PC-9 (cell line): ENCODE results near the gene ANKRD6. TPM values are rescaled to one million over a fixed set of nuclear protein-coding genes. Genes with fewer than 3 reads are reported as not detected.
A peak's percentile ranks its signal among the peaks of the same experiment; 100 is the strongest.

Experiments
- BruUV-seq: library from RNA; stranded (reverse); fragments of 400-500 nt; replicated peaks from 2 replicates; lab custom pipeline; 2021; lab: Mats Ljungman, UMichigan
- CTCF ChIA-PET: fragments of 300-600 bp; sonication (Branson Sonifier 250); formaldehyde crosslinking; loops from one replicate; lab custom pipeline; 2022; ENCODE audit warnings: antibody characterized with exemption; lab: Charles Lee
- POLR2A ChIA-PET: fragments of 300-600 bp; sonication (Branson Sonifier 250); formaldehyde crosslinking; loops from one replicate; lab custom pipeline; 2022; ENCODE audit warnings: antibody characterized with exemption; ENCODE audit not compliant: unreplicated experiment; lab: Charles Lee
- DNase-seq, 2 experiments: peaks; one replicate each; pipeline versions ENCODE4 v3.0.0 to v3.0.0-alpha.2; 2015 to 2022; ENCODE audit warnings: mixed read lengths in 1 of 2
- H2AFZ ChIP-seq: fragments of 200-600 bp; sonication (generic); 2 replicates; pipeline ENCODE4 v1.8.1; 2017; ENCODE audit warnings: antibody characterized with exemption
- H3F3A ChIP-seq: fragments of 200-600 bp; sonication (generic); 2 replicates; pipeline ENCODE4 v1.8.1; 2017; ENCODE audit warnings: antibody characterized with exemption, mild to moderate bottlenecking, low read depth; ENCODE audit not compliant: insufficient read depth
- H3K27ac ChIP-seq: fragments of 200-600 bp; sonication (generic); 2 replicates; pipeline ENCODE4 v1.6.1; 2016; ENCODE audit warnings: mixed run types
- H3K27me3 ChIP-seq: fragments of 200-600 bp; sonication (generic); 2 replicates; pipeline ENCODE4 v1.6.1; 2016; ENCODE audit warnings: low read depth, mixed run types; ENCODE audit not compliant: insufficient read depth
- H3K36me3 ChIP-seq: fragments of 200-600 bp; sonication (generic); 2 replicates; pipeline ENCODE4 v1.6.1; 2016; ENCODE audit warnings: low read depth, mixed run types
- H3K4me1 ChIP-seq: fragments of 200-600 bp; sonication (generic); replicated peaks from 2 replicates; pipeline ENCODE4 v1.6.1; 2016; ENCODE audit warnings: mixed run types; ENCODE audit not compliant: insufficient read depth
- H3K4me2 ChIP-seq: fragments of 200-600 bp; sonication (generic); 2 replicates; pipeline ENCODE4 v1.6.1; 2017; ENCODE audit warnings: mixed run types
- H3K4me3 ChIP-seq: fragments of 200-600 bp; sonication (generic); 2 replicates; pipeline ENCODE4 v1.6.1; 2016; ENCODE audit warnings: mixed run types
- H3K79me2 ChIP-seq: fragments of 200-600 bp; sonication (generic); 2 replicates; pipeline ENCODE4 v1.6.1; 2017; ENCODE audit warnings: low read depth, mixed run types
- H3K9me2 ChIP-seq: fragments of 200-600 bp; sonication (generic); 2 replicates; pipeline ENCODE4 v1.8.1; 2017; ENCODE audit warnings: mild to moderate bottlenecking; ENCODE audit not compliant: insufficient read depth
- H3K9me3 ChIP-seq: fragments of 200-600 bp; sonication (generic); 2 replicates; pipeline ENCODE4 v1.8.1; 2016; ENCODE audit warnings: low read depth; ENCODE audit not compliant: insufficient read depth
- H4K20me1 ChIP-seq: fragments of 200-600 bp; sonication (generic); 2 replicates; pipeline ENCODE4 v1.8.1; 2017; ENCODE audit not compliant: insufficient read depth
- EZH2 ChIP-seq: fragments of 200-600 bp; sonication (generic); IDR thresholded peaks from 2 replicates; pipeline ENCODE4 v1.8.0; 2017; ENCODE audit warnings: antibody characterized with exemption, low read depth
- intact Hi-C: fragments of 100-400 bp; cut with micrococcal nuclease; formaldehyde crosslinking; loops from one replicate; pipeline ENCODE4 v1.10.0; 2022; ENCODE audit not compliant: unreplicated experiment
- total RNA-seq: library from RNA; stranded (reverse); gene quantifications from 2 replicates; pipeline ENCODE4 v1.2.3, GENCODE V29; 2021
- TF ChIP-seq, protein P1 (sequence below): fragments of 200-600 bp; sonication (generic); conservative IDR thresholded peaks from 2 replicates; pipeline ENCODE4 v1.6.1; 2017; ENCODE audit warnings: mixed run types, antibody characterized with exemption, mild to moderate bottlenecking, moderate library complexity

ANKRD6 gene
- total RNA-seq, 1 experiment from 2014 or later, result 1.8 TPM

DNA sequence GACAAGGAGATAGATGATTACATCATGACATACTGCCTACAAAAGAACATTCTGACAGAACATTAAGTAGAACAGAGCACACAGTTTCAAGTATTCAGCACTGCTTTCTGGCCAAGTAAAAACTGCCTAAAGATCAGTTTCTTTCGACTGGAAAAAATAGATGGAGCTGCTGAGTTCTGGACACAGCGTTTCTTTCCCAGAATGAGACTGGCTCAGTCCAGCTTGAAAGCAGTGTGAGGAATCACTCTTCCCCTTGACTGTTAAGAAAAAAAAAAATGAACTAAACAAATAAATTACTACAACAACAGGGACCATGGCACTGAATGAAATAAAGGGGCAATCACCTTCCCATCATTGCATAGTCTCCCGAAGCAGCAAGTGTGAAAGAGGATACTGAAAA, 210.0 kb downstream of the ANKRD6 start:
- H3F3A ChIP-seq, result peaks cover 2% of the 10 kb centered on the region; the same call in 1 of the 2 replicates
- H3K79me2 ChIP-seq, result peaks cover 12% of the 10 kb centered on the region
- H3K4me2 ChIP-seq, result no peak overlapping the region
- no peaks in the 10 kb centered on the region for H3K36me3 ChIP-seq
- DNase-seq, result no peak
- no peak overlapping the region for H3K4me3 ChIP-seq
- no peak overlapping the region for H3K27ac ChIP-seq
- POLR2A ChIA-PET, result no interaction called here
- CTCF ChIA-PET, result no interaction called here
- no peaks in the 10 kb centered on the region for H3K9me2 ChIP-seq
- H2AFZ ChIP-seq, result no peak overlapping the region
- H3K9me3 ChIP-seq, result no peaks in the 10 kb centered on the region
- H3K4me1 ChIP-seq, result peaks cover 14% of the 10 kb centered on the region
- intact Hi-C loops, result no loop called here
- H3K27me3 ChIP-seq, result no peaks in the 10 kb centered on the region
- H4K20me1 ChIP-seq, result no peaks in the 10 kb centered on the region
- TF ChIP-seq, protein P1, sequence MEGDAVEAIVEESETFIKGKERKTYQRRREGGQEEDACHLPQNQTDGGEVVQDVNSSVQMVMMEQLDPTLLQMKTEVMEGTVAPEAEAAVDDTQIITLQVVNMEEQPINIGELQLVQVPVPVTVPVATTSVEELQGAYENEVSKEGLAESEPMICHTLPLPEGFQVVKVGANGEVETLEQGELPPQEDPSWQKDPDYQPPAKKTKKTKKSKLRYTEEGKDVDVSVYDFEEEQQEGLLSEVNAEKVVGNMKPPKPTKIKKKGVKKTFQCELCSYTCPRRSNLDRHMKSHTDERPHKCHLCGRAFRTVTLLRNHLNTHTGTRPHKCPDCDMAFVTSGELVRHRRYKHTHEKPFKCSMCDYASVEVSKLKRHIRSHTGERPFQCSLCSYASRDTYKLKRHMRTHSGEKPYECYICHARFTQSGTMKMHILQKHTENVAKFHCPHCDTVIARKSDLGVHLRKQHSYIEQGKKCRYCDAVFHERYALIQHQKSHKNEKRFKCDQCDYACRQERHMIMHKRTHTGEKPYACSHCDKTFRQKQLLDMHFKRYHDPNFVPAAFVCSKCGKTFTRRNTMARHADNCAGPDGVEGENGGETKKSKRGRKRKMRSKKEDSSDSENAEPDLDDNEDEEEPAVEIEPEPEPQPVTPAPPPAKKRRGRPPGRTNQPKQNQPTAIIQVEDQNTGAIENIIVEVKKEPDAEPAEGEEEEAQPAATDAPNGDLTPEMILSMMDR, result no peak
- no peak for TF ChIP-seq EZH2
- BruUV-seq, result no TSS peak

DNA sequence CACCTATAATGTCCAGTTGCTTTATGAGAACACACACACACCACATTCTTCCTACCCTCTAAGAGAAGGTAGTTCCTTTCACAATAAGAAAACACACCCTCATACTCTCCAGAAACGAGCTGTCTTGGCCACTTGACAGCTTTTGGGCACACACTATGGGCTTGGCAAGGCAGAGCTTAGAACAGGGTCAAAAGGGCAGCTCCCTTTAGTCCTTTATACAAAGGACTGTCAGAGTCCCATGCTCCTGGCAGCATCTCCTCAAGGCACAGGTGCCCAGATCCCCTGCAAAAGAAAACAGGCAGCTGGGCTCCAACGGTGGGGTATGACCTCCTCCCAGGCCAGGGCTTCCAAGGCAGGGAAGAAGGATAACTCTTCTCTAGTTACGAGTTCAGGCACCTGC, 210.5 kb downstream of the ANKRD6 start:
- H3K9me2 ChIP-seq, result no peaks in the 10 kb centered on the region
- POLR2A ChIA-PET, result no interaction called here

DNA sequence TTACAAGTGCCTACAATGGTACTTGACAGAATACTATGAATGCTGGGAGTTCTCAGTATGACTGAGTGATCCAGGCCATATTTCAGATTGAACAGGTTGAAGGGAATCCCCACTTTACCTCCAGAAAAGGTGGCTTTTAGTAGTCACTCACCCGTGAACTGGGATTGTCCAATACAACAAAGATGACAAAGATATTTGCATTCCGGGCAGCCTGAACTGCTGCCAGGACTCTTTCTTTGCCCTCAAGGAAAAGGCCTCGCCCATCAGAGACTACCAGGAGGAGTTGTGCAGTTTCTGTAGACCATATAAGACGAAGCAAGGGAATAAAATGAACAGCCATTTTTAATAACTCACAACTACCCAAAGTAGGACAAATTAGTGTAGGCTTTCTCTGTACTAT, 211.9 kb downstream of the ANKRD6 start:
- CTCF ChIA-PET, result no interaction called here
- intact Hi-C loops, result no loop called here
- Histone ChIP-seq H3K36me3 (no peaks in the 10 kb centered on the region), H3K4me3 (no peak overlapping the region), H3K4me2 (no peak overlapping the region), H3K79me2 (no peaks in the 10 kb centered on the region), H4K20me1 (no peaks in the 10 kb centered on the region), H3K27me3 (no peaks in the 10 kb centered on the region), H3K4me1 (peaks cover 13% of the 10 kb centered on the region), H3F3A (no peaks in the 10 kb centered on the region), H3K27ac (0 out of 2 replicates have a peak overlapping the region, but pooled peaks have one; percentile 17), H2AFZ (no peak overlapping the region), H3K9me3 (no peaks in the 10 kb centered on the region), H3K9me2 (no peaks in the 10 kb centered on the region)
- peak; percentile 58 to 61 for DNase-seq
- TF ChIP-seq EZH2, result no peak
- TF ChIP-seq, protein P1, result no peak
- no TSS peak for BruUV-seq
- POLR2A ChIA-PET, result no interaction called here

More for the DNA sequence above, 210.5 kb downstream of the ANKRD6 start:
- peaks cover 10% of the 10 kb centered on the region; the same call in 1 of the 2 replicates for H3K79me2 ChIP-seq
- H3K36me3 ChIP-seq, result no peaks in the 10 kb centered on the region
- no peaks in the 10 kb centered on the region for H3F3A ChIP-seq
- no peak for DNase-seq
- TF ChIP-seq, protein P1, result no peak
- TF ChIP-seq EZH2, result no peak
- no peaks in the 10 kb centered on the region for H3K27me3 ChIP-seq
- no peak overlapping the region for H2AFZ ChIP-seq
- CTCF ChIA-PET, result no interaction called here
- H3K4me2 ChIP-seq, result no peak overlapping the region
- no peak overlapping the region for H3K4me3 ChIP-seq
- H4K20me1 ChIP-seq, result no peaks in the 10 kb centered on the region
- intact Hi-C loops, result no loop called here
- BruUV-seq, result no TSS peak
- H3K4me1 ChIP-seq, result peaks cover 14% of the 10 kb centered on the region
- H3K27ac ChIP-seq, result no peak overlapping the region
- H3K9me3 ChIP-seq, result no peaks in the 10 kb centered on the region
